Neural cell (in vitro differentiated cells): ENCODE data around the gene JADE2. TPM values are rescaled to one million over a fixed set of nuclear protein-coding genes. Genes with fewer than 3 reads are reported as not detected.

Experiments used
- H2AFZ ChIP-seq: fragments of 200-600, 300-800 bp; sonication (generic), shearing (Covaris generic); 2 replicates; pipeline ENCODE4 v1.6.0; 2014; ENCODE audit warnings: low read depth, mild to moderate bottlenecking, antibody characterized with exemption, low read length, moderate library complexity
- H3F3A ChIP-seq: fragments of 200-600 bp; shearing (Covaris generic); 2 replicates; pipeline ENCODE4 v1.6.1; 2016; ENCODE audit warnings: mild to moderate bottlenecking, moderate library complexity, mixed read lengths, antibody characterized with exemption, low read length; ENCODE audit not compliant: insufficient read depth, poor library complexity, severe bottlenecking
- H3K27ac ChIP-seq: fragments of 200-600, 300-800 bp; sonication (generic), shearing (Covaris generic); 2 replicates; pipeline ENCODE4 v1.5.1; 2014; ENCODE audit warnings: mild to moderate bottlenecking, low read length, moderate library complexity
- H3K27me3 ChIP-seq: fragments of 300-800, 200-600 bp; sonication (generic), shearing (Covaris generic); 2 replicates; pipeline ENCODE4 v1.6.0; 2014; ENCODE audit warnings: mild to moderate bottlenecking, low read depth, low read length, moderate library complexity; ENCODE audit not compliant: insufficient read depth
- H3K36me3 ChIP-seq: fragments of 300-800, 200-600 bp; sonication (generic), shearing (Covaris generic); 2 replicates; pipeline ENCODE4 v1.5.1; 2014; ENCODE audit warnings: mild to moderate bottlenecking, antibody characterized with exemption, low read length, moderate library complexity; ENCODE audit not compliant: insufficient read depth
- H3K4me2 ChIP-seq: fragments of 300-800, 200-600 bp; sonication (generic), shearing (Covaris generic); 2 replicates; pipeline ENCODE4 v1.6.0; 2014; ENCODE audit warnings: mild to moderate bottlenecking, low read length
- H3K4me3 ChIP-seq: fragments of 300-800, 200-600 bp; sonication (generic), shearing (Covaris generic); 2 replicates; pipeline ENCODE4 v1.5.1; 2014; ENCODE audit warnings: mild to moderate bottlenecking, low read length, moderate library complexity
- H3K79me2 ChIP-seq: fragments of 200-600 bp; shearing (Covaris generic); replicated peaks from 2 replicates; pipeline ENCODE4 v1.6.0; 2014; ENCODE audit warnings: mild to moderate bottlenecking, low read length, moderate library complexity; ENCODE audit not compliant: insufficient read depth
- H3K9ac ChIP-seq: fragments of 300-800, 200-600 bp; sonication (generic), shearing (Covaris generic); 2 replicates; pipeline ENCODE4 v1.6.1; 2016; ENCODE audit warnings: mild to moderate bottlenecking, low read length, mixed read lengths
- H3K9me2 ChIP-seq: fragments of 200-600 bp; shearing (Covaris generic); 2 replicates; pipeline ENCODE4 v1.6.1; 2016; ENCODE audit warnings: mild to moderate bottlenecking, low read length, mixed read lengths; ENCODE audit not compliant: insufficient read depth
- H3K9me3 ChIP-seq: fragments of 200-600, 300-800 bp; sonication (generic), shearing (Covaris generic); 2 replicates; pipeline ENCODE4 v1.6.1; 2016; ENCODE audit warnings: mild to moderate bottlenecking, mixed run types, low read length, moderate library complexity, mixed read lengths
- H4K20me1 ChIP-seq: fragments of 200-600 bp; shearing (Covaris generic); 2 replicates; pipeline ENCODE4 v1.6.1; 2016; ENCODE audit warnings: mild to moderate bottlenecking, mixed run types; ENCODE audit not compliant: insufficient read depth
- CTCF ChIP-seq: fragments of 450-650 bp; IDR thresholded peaks from 2 replicates; pipeline ENCODE4 v1.5.1; 2014; ENCODE audit warnings: antibody characterized with exemption, mild to moderate bottlenecking, moderate library complexity; ENCODE audit not compliant: poor library complexity, severe bottlenecking
- EP300 ChIP-seq: fragments of 450-650 bp; conservative IDR thresholded peaks from 2 replicates; pipeline ENCODE4 v1.6.1; 2014; ENCODE audit warnings: antibody characterized with exemption, mild to moderate bottlenecking, moderate library complexity; ENCODE audit not compliant: poor library complexity, severe bottlenecking
- EZH2 ChIP-seq: fragments of 200-600, 300-800 bp; shearing (Covaris generic), sonication (generic); IDR thresholded peaks from 2 replicates; pipeline ENCODE4 v1.6.1; 2014; ENCODE audit warnings: antibody characterized with exemption, low read length, borderline replicate concordance, mild to moderate bottlenecking; ENCODE audit not compliant: insufficient read depth, poor library complexity, severe bottlenecking
- MXI1 ChIP-seq: fragments of 450-650 bp; conservative IDR thresholded peaks from 2 replicates; pipeline ENCODE4 v1.6.1; 2014; ENCODE audit warnings: antibody characterized with exemption, mild to moderate bottlenecking; ENCODE audit not compliant: poor library complexity, severe bottlenecking
- POLR2AphosphoS5 ChIP-seq: IDR thresholded peaks from 2 replicates; pipeline ENCODE4 v1.6.1; 2012
- RAD21 ChIP-seq: fragments of 450-650 bp; conservative IDR thresholded peaks from 2 replicates; pipeline ENCODE4 v1.6.1; 2014; ENCODE audit warnings: antibody characterized with exemption, mild to moderate bottlenecking, moderate library complexity
- REST ChIP-seq: IDR thresholded peaks from 2 replicates; pipeline ENCODE4 v1.6.1; 2012; ENCODE audit warnings: borderline replicate concordance
- SMC3 ChIP-seq: fragments of 450-650 bp; conservative IDR thresholded peaks from 2 replicates; pipeline ENCODE4 v1.6.1; 2014; ENCODE audit warnings: antibody characterized with exemption, mild to moderate bottlenecking, moderate library complexity; ENCODE audit not compliant: poor library complexity
- TAF1 ChIP-seq: IDR thresholded peaks from 2 replicates; pipeline ENCODE4 v1.6.1; 2012; ENCODE audit warnings: low read depth
- polyA plus RNA-seq: library from polyadenylated mRNA; depleted of rRNA; stranded (reverse); fragments of >200 nt; gene quantifications from 2 replicates; pipeline ENCODE4 v1.2.3, GENCODE V29; 2014

JADE2 gene
- polyA plus RNA-seq, 1 donor from 2014 or later, result 1.9 TPM

- no peak overlapping the region for H3K4me2 ChIP-seq
- peaks cover 27% of the 10 kb centered on the region for H3K27me3 ChIP-seq
- H2AFZ ChIP-seq, result no peak overlapping the region
- H3K27ac ChIP-seq, result no peak overlapping the region
- H3K9ac ChIP-seq, result no peak overlapping the region
- H3K9me2 ChIP-seq, result no peaks in the 10 kb centered on the region
- no peaks in the 10 kb centered on the region for H3K79me2 ChIP-seq
- TF ChIP-seq MXI1, result no peak
- TF ChIP-seq SMC3, result no peak
- no peak for TF ChIP-seq EZH2
- no peaks in the 10 kb centered on the region for H3F3A ChIP-seq
- no peaks in the 10 kb centered on the region for H4K20me1 ChIP-seq
- H3K4me3 ChIP-seq, result no peak overlapping the region
- no peaks in the 10 kb centered on the region for H3K36me3 ChIP-seq
- no peaks in the 10 kb centered on the region for H3K9me3 ChIP-seq
Measured at GRCh38 chr5:134529460-134529859, 4.0 kb downstream of the JADE2 start.

- Histone ChIP-seq H4K20me1 (no peaks in the 10 kb centered on the region), H3K9me3 (no peaks in the 10 kb centered on the region), H3K4me3 (no peak overlapping the region), H3K9me2 (no peaks in the 10 kb centered on the region), H3K9ac (no peak overlapping the region), H3K79me2 (no peaks in the 10 kb centered on the region), H2AFZ (no peak overlapping the region), H3F3A (no peaks in the 10 kb centered on the region), H3K27me3 (peaks cover 17% of the 10 kb centered on the region), H3K36me3 (no peaks in the 10 kb centered on the region), H3K27ac (no peak overlapping the region), H3K4me2 (no peak overlapping the region)
- TF ChIP-seq EP300, result no peak
- no peak for TF ChIP-seq REST
- TF ChIP-seq RAD21, result no peak
- no peak for TF ChIP-seq POLR2AphosphoS5
- no peak for TF ChIP-seq MXI1
- no peak for TF ChIP-seq TAF1
- no peak for TF ChIP-seq CTCF
- no peak for TF ChIP-seq SMC3
- TF ChIP-seq EZH2, result no peak
Measured at GRCh38 chr5:134530301-134531077, 5.0 kb downstream of the JADE2 start.
